ENCODE measurements around the gene HSPB7. TPM values are rescaled to one million over a fixed set of nuclear protein-coding genes. Genes with fewer than 3 reads are reported as not detected.
A peak's percentile ranks its signal among the peaks of the same experiment; 100 is the strongest.

Gene HSPB7
- total RNA-seq, 1 donor from 2014 or later: 19.4 TPM

DNA sequence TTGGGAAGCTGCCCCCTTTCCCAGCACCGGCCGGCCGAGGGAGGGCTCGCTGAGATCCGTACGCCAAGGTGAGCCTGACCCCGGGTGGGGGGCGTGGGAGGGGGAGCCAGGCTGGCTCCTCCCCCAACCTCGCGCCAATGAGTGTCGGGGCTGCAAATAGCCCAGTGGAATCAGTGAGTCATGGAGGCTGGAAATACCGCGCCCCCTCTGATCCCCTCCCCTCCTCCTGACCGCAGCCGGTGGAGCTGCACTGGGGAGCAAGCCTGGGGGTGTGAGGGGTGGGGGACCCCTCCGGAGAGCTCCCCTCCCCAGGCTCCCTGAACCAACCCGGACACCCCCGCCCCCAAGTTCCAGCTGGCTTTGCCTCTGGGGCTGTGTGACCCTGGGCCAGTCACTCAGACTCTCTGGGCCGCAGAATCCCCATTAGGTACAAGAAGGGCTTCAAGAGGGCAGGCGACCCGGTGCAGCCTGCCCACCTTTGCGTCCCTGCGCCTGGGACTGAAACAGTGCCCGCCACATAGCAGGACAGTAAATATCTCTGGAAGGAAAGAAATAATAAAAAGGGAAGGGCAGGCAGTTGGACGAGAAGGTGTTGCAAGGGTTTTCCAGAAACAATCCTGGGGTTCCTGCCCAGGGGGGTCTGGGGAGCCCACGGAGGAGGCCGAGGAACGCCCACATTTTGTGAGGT is 4.5 kb downstream of the HSPB7 start:
- Histone ChIP-seq H3K4me1 (peaks cover 54% of the 10 kb centered on the region), H3K9me3 (no peaks in the 10 kb centered on the region), H3K27ac (peak overlapping the region; percentile 94), H3K4me3 (peak overlapping the region; percentile 38 to 40), H3K27me3 (no peaks in the 10 kb centered on the region), H3K36me3 (no peaks in the 10 kb centered on the region)
- TF ChIP-seq, protein P1, sequence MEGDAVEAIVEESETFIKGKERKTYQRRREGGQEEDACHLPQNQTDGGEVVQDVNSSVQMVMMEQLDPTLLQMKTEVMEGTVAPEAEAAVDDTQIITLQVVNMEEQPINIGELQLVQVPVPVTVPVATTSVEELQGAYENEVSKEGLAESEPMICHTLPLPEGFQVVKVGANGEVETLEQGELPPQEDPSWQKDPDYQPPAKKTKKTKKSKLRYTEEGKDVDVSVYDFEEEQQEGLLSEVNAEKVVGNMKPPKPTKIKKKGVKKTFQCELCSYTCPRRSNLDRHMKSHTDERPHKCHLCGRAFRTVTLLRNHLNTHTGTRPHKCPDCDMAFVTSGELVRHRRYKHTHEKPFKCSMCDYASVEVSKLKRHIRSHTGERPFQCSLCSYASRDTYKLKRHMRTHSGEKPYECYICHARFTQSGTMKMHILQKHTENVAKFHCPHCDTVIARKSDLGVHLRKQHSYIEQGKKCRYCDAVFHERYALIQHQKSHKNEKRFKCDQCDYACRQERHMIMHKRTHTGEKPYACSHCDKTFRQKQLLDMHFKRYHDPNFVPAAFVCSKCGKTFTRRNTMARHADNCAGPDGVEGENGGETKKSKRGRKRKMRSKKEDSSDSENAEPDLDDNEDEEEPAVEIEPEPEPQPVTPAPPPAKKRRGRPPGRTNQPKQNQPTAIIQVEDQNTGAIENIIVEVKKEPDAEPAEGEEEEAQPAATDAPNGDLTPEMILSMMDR (IDR thresholded peaks at IDR 0.05): no peak
- TF ChIP-seq POLR2A (IDR thresholded peaks at IDR 0.05) (no peak), POLR2AphosphoS5 (IDR thresholded peaks at IDR 0.05; ENCODE audit: insufficient read depth in 1 of 2, low read depth in 1 of 2) (peak in 1 of 2 donors; percentile 76)
- intact Hi-C loops (cut with DNase I): no loop called here
- DNase-seq (ENCODE audit: extremely low spot score in 2 of 2): no peak

DNA sequence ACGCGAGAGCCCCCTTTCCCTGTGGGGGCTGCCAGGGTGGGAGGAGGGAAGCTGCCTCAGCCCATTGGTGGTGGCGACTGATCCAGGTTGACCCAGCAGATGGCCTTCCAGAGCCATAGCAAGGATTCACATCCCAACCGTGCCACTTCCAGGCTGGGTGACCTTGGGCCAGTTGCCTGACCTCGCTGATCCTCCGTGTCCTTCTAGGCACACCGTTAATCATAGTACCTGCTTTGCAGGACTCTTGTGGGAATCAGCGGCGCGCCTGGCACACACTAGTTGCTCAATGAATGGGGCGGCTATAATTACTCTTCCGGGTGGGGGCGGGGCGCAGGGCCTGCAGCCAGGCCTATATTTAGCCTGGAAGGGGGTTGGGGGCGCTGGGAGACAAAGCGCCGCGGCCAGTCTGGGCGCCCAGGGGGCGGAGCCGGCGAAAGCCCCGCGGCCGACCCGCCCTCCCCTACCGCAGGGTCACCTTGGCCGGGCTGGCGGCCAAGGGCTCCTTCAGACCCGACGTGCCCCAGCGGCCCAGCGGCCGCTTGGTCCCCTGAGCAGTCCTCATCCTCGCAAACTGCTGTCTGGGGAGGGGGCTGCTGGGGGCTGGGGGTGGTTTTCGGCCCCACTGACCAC is 5.1 kb downstream of the HSPB7 start:
- H3K9me3 ChIP-seq: no peaks in the 10 kb centered on the region
- TF ChIP-seq, protein P1 (IDR thresholded peaks at IDR 0.05): no peak
- TF ChIP-seq POLR2AphosphoS5 (IDR thresholded peaks at IDR 0.05; ENCODE audit: insufficient read depth in 1 of 2, low read depth in 1 of 2) (no peak), POLR2A (IDR thresholded peaks at IDR 0.05) (no peak)
- DNase-seq (ENCODE audit: extremely low spot score in 2 of 2): no peak
- intact Hi-C loops (cut with DNase I): no loop called here
- peak overlapping the region; percentile 38 to 40 for H3K4me3 ChIP-seq
- H3K27me3 ChIP-seq: no peaks in the 10 kb centered on the region
- H3K4me1 ChIP-seq: peaks cover 47% of the 10 kb centered on the region
- H3K27ac ChIP-seq: peak overlapping the region; percentile 94
- H3K36me3 ChIP-seq: no peaks in the 10 kb centered on the region

DNA sequence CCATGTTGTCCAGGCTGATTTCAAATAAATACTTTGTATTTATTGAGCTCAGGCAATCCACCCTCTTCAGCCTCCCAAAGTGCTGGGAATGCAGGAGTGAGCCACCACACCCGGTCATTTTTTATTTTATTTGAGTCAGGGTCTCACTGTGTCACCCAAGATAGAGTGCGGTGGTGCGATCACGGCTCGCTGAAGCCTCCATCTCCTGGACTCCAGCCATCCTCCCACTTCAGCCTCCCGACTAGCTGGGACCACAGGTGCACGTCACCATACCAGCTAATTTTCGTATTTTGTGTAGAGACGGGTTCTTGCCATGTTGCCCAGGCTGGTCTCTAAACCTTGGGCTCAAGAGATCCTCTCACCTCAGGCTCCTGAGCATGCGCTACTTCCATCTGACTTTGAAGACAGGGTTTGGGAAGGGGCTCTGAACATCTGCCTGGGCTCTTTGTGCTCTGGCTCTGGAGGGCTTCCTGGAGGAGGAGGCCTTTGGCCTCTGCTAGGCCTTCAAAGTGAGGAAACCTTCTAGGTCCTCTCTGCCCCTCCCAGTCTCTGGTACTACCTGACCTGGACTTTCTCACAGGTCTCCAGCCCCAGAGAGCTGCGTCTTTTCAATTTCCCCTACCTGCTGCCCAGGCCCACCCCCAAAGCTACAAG is 5.8 kb downstream of the HSPB7 start:
- TF ChIP-seq POLR2A (IDR thresholded peaks at IDR 0.05): no peak
- TF ChIP-seq, protein P1 (IDR thresholded peaks at IDR 0.05): no peak
- no peak for TF ChIP-seq POLR2AphosphoS5 (IDR thresholded peaks at IDR 0.05; ENCODE audit: insufficient read depth in 1 of 2, low read depth in 1 of 2)
- no peak overlapping the region for H3K4me3 ChIP-seq
- peaks cover 41% of the 10 kb centered on the region for H3K4me1 ChIP-seq
- intact Hi-C loops (cut with DNase I): no loop called here
- no peaks in the 10 kb centered on the region for H3K36me3 ChIP-seq
- H3K9me3 ChIP-seq: no peaks in the 10 kb centered on the region
- no peak for DNase-seq (ENCODE audit: extremely low spot score in 2 of 2)
- H3K27ac ChIP-seq: peak overlapping the region; percentile 94
- no peaks in the 10 kb centered on the region for H3K27me3 ChIP-seq

DNA sequence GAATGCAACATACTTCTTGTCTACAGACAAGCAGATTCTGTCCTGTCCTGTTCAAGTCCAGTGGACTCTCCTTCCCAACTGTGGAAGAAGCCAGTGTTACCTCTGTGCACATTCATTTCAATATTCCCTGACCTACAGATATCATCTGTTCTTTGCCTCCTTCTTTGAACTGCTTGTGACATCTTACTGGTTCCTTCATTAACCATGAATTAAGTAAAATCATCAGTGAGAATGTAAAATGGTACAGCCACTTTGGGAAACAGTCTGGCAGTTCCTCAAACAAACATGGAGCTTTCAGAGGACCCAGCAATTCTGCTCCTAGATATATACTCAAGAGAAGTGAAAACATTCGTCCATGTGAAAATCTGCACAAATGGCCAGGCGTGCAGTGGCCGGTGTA is 7.0 kb downstream of the HSPB7 start:
- Histone ChIP-seq H3K4me1 (peaks cover 34% of the 10 kb centered on the region), H3K27ac (no peak overlapping the region), H3K4me3 (no peak overlapping the region), H3K27me3 (no peaks in the 10 kb centered on the region), H3K9me3 (no peaks in the 10 kb centered on the region), H3K36me3 (no peaks in the 10 kb centered on the region)
- TF ChIP-seq, protein P1 (IDR thresholded peaks at IDR 0.05): no peak
- no peak for DNase-seq (ENCODE audit: extremely low spot score in 2 of 2)
- intact Hi-C loops (cut with DNase I): no loop called here

DNA sequence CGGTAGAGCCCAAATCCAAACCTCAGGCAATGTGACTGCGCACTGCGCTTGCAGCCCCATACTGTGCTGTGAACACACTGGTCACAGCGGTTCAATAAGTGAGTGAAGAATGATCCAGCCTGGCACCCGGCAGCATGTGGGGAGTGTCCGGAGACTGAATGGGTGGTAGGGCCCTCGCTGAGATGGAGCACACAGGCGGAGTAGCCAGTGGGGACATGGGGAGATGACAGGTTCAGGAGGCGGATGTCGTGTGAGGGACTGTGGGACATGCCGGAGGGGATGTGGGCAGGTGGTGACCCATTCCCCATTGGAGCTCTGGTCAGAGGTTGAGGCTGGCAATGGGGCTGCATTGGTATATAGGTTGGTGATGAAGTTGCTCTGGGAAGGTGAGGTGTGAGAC is 8.2 kb downstream of the HSPB7 start:
- Histone ChIP-seq H3K36me3 (no peaks in the 10 kb centered on the region), H3K9me3 (no peaks in the 10 kb centered on the region), H3K4me1 (peaks cover 22% of the 10 kb centered on the region), H3K4me3 (no peak overlapping the region), H3K27me3 (no peaks in the 10 kb centered on the region), H3K27ac (no peak overlapping the region)
- DNase-seq (ENCODE audit: extremely low spot score in 2 of 2): no peak
- TF ChIP-seq, protein P1 (IDR thresholded peaks at IDR 0.05): no peak
- TF ChIP-seq POLR2AphosphoS5 (IDR thresholded peaks at IDR 0.05; ENCODE audit: insufficient read depth in 1 of 2, low read depth in 1 of 2): no peak
- intact Hi-C loops (cut with DNase I): loop anchor here (10.0 kb wide), 1 partner anchor 45 kb away; no protein-coding TSS in a partner anchor

Measured in vagina (tissue), 2 donors.